HepG2 (cell line): ENCODE results near the gene MYOC.

Experiments used
- DZIP1 ChIP-seq: sonication (generic); formaldehyde crosslinking; IDR thresholded peaks from 2 replicates; pipeline ENCODE4 v1.5.0; 2020; ENCODE audit warnings: mild to moderate bottlenecking, missing genetic modification reagents
- E2F5 ChIP-seq: sonication (generic); formaldehyde crosslinking; conservative IDR thresholded peaks from 2 replicates; pipeline ENCODE4 v1.4.0; 2020; ENCODE audit warnings: missing genetic modification reagents
- PAXIP1 ChIP-seq: sonication (generic); formaldehyde crosslinking; conservative IDR thresholded peaks from 2 replicates; pipeline ENCODE4 v1.4.0; 2020; ENCODE audit warnings: mild to moderate bottlenecking, missing genetic modification reagents, moderate library complexity
- TF ChIP-seq, protein P1 (sequence below): sonication (generic); formaldehyde crosslinking; IDR thresholded peaks from 2 replicates; pipeline ENCODE4 v1.5.0; 2020; ENCODE audit warnings: mild to moderate bottlenecking, missing genetic modification reagents, moderate library complexity
- TF ChIP-seq, protein P2 (sequence below): sonication (generic); formaldehyde crosslinking; IDR thresholded peaks from 2 replicates; pipeline ENCODE4; 2020; ENCODE audit warnings: missing genetic modification reagents, mild to moderate bottlenecking, borderline replicate concordance

DNA sequence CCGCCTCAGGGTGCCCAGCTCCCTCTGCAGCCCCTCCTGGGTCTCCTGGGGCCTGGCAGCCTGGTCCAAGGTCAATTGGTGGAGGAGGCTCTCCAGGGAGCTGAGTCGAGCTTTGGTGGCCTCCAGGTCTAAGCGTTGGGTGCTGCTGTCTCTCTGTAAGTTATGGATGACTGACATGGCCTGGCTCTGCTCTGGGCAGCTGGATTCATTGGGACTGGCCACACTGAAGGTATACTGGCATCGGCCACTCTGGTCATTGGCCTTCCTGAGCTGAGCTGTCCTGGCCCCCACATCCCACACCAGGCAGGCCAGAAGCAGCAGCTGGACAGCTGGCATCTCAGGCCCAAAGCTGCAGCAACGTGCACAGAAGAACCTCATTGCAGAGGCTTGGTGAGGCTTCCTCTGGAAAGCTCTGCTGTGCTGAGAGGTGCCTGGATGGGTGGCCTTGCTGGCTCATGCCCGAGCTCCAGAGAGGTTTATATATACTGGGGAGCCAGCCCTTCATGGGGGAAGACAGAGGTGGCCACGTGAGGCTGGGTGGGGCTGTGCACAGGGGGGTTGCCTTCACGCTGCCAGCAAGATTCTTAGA lies at the start of gene MYOC:
- TF ChIP-seq, protein P1, sequence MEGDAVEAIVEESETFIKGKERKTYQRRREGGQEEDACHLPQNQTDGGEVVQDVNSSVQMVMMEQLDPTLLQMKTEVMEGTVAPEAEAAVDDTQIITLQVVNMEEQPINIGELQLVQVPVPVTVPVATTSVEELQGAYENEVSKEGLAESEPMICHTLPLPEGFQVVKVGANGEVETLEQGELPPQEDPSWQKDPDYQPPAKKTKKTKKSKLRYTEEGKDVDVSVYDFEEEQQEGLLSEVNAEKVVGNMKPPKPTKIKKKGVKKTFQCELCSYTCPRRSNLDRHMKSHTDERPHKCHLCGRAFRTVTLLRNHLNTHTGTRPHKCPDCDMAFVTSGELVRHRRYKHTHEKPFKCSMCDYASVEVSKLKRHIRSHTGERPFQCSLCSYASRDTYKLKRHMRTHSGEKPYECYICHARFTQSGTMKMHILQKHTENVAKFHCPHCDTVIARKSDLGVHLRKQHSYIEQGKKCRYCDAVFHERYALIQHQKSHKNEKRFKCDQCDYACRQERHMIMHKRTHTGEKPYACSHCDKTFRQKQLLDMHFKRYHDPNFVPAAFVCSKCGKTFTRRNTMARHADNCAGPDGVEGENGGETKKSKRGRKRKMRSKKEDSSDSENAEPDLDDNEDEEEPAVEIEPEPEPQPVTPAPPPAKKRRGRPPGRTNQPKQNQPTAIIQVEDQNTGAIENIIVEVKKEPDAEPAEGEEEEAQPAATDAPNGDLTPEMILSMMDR, result no peak
- TF ChIP-seq PAXIP1 (CRISPR knock-in tag) (no peak), DZIP1 (CRISPR knock-in tag) (no peak), E2F5 (CRISPR knock-in tag) (no peak)
- TF ChIP-seq, protein P2, sequence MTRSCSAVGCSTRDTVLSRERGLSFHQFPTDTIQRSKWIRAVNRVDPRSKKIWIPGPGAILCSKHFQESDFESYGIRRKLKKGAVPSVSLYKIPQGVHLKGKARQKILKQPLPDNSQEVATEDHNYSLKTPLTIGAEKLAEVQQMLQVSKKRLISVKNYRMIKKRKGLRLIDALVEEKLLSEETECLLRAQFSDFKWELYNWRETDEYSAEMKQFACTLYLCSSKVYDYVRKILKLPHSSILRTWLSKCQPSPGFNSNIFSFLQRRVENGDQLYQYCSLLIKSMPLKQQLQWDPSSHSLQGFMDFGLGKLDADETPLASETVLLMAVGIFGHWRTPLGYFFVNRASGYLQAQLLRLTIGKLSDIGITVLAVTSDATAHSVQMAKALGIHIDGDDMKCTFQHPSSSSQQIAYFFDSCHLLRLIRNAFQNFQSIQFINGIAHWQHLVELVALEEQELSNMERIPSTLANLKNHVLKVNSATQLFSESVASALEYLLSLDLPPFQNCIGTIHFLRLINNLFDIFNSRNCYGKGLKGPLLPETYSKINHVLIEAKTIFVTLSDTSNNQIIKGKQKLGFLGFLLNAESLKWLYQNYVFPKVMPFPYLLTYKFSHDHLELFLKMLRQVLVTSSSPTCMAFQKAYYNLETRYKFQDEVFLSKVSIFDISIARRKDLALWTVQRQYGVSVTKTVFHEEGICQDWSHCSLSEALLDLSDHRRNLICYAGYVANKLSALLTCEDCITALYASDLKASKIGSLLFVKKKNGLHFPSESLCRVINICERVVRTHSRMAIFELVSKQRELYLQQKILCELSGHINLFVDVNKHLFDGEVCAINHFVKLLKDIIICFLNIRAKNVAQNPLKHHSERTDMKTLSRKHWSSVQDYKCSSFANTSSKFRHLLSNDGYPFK (CRISPR knock-in tag), result no peak
